PC-9 (cell line): ENCODE results near the gene SCART1. TPM values are rescaled to one million over a fixed set of nuclear protein-coding genes. Genes with fewer than 3 reads are reported as not detected.

Source experiments
- BruUV-seq: library from RNA; stranded (reverse); fragments of 400-500 nt; replicated peaks from 2 replicates; lab custom pipeline; 2021; lab: Mats Ljungman, UMichigan
- CTCF ChIA-PET: fragments of 300-600 bp; sonication (Branson Sonifier 250); formaldehyde crosslinking; loops from one replicate; lab custom pipeline; 2022; ENCODE audit warnings: antibody characterized with exemption; lab: Charles Lee
- POLR2A ChIA-PET: fragments of 300-600 bp; sonication (Branson Sonifier 250); formaldehyde crosslinking; loops from one replicate; lab custom pipeline; 2022; ENCODE audit warnings: antibody characterized with exemption; ENCODE audit not compliant: unreplicated experiment; lab: Charles Lee
- DNase-seq, 2 experiments: peaks; one replicate each; pipeline versions ENCODE4 v3.0.0 to v3.0.0-alpha.2; 2015 to 2022; ENCODE audit warnings: mixed read lengths in 1 of 2
- H2AFZ ChIP-seq: fragments of 200-600 bp; sonication (generic); 2 replicates; pipeline ENCODE4 v1.8.1; 2017; ENCODE audit warnings: antibody characterized with exemption
- H3F3A ChIP-seq: fragments of 200-600 bp; sonication (generic); 2 replicates; pipeline ENCODE4 v1.8.1; 2017; ENCODE audit warnings: antibody characterized with exemption, mild to moderate bottlenecking, low read depth; ENCODE audit not compliant: insufficient read depth
- H3K27ac ChIP-seq: fragments of 200-600 bp; sonication (generic); 2 replicates; pipeline ENCODE4 v1.6.1; 2016; ENCODE audit warnings: mixed run types
- H3K27me3 ChIP-seq: fragments of 200-600 bp; sonication (generic); 2 replicates; pipeline ENCODE4 v1.6.1; 2016; ENCODE audit warnings: low read depth, mixed run types; ENCODE audit not compliant: insufficient read depth
- H3K36me3 ChIP-seq: fragments of 200-600 bp; sonication (generic); 2 replicates; pipeline ENCODE4 v1.6.1; 2016; ENCODE audit warnings: low read depth, mixed run types
- H3K4me1 ChIP-seq: fragments of 200-600 bp; sonication (generic); replicated peaks from 2 replicates; pipeline ENCODE4 v1.6.1; 2016; ENCODE audit warnings: mixed run types; ENCODE audit not compliant: insufficient read depth
- H3K4me2 ChIP-seq: fragments of 200-600 bp; sonication (generic); 2 replicates; pipeline ENCODE4 v1.6.1; 2017; ENCODE audit warnings: mixed run types
- H3K4me3 ChIP-seq: fragments of 200-600 bp; sonication (generic); 2 replicates; pipeline ENCODE4 v1.6.1; 2016; ENCODE audit warnings: mixed run types
- H3K79me2 ChIP-seq: fragments of 200-600 bp; sonication (generic); 2 replicates; pipeline ENCODE4 v1.6.1; 2017; ENCODE audit warnings: low read depth, mixed run types
- H3K9me2 ChIP-seq: fragments of 200-600 bp; sonication (generic); 2 replicates; pipeline ENCODE4 v1.8.1; 2017; ENCODE audit warnings: mild to moderate bottlenecking; ENCODE audit not compliant: insufficient read depth
- H3K9me3 ChIP-seq: fragments of 200-600 bp; sonication (generic); 2 replicates; pipeline ENCODE4 v1.8.1; 2016; ENCODE audit warnings: low read depth; ENCODE audit not compliant: insufficient read depth
- H4K20me1 ChIP-seq: fragments of 200-600 bp; sonication (generic); 2 replicates; pipeline ENCODE4 v1.8.1; 2017; ENCODE audit not compliant: insufficient read depth
- EZH2 ChIP-seq: fragments of 200-600 bp; sonication (generic); IDR thresholded peaks from 2 replicates; pipeline ENCODE4 v1.8.0; 2017; ENCODE audit warnings: antibody characterized with exemption, low read depth
- intact Hi-C: fragments of 100-400 bp; cut with micrococcal nuclease; formaldehyde crosslinking; loops from one replicate; pipeline ENCODE4 v1.10.0; 2022; ENCODE audit not compliant: unreplicated experiment
- total RNA-seq: library from RNA; stranded (reverse); gene quantifications from 2 replicates; pipeline ENCODE4 v1.2.3, GENCODE V29; 2021
- TF ChIP-seq, protein P1 (sequence below): fragments of 200-600 bp; sonication (generic); conservative IDR thresholded peaks from 2 replicates; pipeline ENCODE4 v1.6.1; 2017; ENCODE audit warnings: mixed run types, antibody characterized with exemption, mild to moderate bottlenecking, moderate library complexity

SCART1 gene
- total RNA-seq, 1 experiment from 2014 or later = 1.0 TPM

DNA sequence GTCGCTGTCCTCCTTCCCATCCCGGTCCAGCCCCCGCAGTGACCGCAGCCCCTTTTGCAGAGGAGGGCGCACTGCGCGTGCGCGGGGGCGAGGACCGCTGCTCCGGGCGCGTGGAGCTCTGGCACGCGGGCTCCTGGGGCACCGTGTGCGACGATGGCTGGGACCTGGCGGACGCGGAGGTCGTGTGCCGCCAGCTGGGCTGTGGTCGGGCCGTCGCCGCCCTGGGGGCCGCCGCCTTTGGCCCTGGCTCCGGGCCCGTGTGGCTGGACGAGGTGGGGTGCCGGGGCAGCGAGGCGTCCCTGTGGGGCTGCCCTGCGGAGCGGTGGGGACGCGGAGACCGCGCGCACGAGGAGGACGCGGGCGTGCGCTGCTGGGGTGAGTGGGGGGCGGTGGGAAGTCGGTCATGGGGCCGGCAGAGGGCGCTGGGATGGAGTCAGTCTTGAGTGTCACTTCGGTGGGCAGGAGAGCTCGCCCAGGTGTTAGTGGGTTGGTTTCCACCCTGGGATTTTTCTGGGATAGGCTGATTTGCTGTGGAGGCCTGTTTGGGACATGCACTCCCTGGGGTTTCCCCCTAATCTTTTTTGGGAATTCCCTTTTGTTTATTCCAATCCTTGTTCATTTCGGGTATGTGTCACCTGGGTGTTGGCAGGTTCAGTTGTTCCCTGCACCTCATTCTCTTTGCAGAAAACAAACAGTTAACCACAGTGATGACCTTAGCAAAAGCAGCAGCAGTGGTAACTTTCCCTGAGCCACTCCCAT lies 11.6 kb downstream of the SCART1 start:
- no peaks in the 10 kb centered on the region for H3K27me3 ChIP-seq
- H3K79me2 ChIP-seq = no peaks in the 10 kb centered on the region
- H3K4me1 ChIP-seq = no peaks in the 10 kb centered on the region
- BruUV-seq = no TSS peak
- CTCF ChIA-PET = no interaction called here
- H3K9me3 ChIP-seq = no peaks in the 10 kb centered on the region
- H3K4me3 ChIP-seq = no peak overlapping the region
- no peak for TF ChIP-seq EZH2
- TF ChIP-seq, protein P1, sequence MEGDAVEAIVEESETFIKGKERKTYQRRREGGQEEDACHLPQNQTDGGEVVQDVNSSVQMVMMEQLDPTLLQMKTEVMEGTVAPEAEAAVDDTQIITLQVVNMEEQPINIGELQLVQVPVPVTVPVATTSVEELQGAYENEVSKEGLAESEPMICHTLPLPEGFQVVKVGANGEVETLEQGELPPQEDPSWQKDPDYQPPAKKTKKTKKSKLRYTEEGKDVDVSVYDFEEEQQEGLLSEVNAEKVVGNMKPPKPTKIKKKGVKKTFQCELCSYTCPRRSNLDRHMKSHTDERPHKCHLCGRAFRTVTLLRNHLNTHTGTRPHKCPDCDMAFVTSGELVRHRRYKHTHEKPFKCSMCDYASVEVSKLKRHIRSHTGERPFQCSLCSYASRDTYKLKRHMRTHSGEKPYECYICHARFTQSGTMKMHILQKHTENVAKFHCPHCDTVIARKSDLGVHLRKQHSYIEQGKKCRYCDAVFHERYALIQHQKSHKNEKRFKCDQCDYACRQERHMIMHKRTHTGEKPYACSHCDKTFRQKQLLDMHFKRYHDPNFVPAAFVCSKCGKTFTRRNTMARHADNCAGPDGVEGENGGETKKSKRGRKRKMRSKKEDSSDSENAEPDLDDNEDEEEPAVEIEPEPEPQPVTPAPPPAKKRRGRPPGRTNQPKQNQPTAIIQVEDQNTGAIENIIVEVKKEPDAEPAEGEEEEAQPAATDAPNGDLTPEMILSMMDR = no peak
- DNase-seq = no peak
- H3K9me2 ChIP-seq = no peaks in the 10 kb centered on the region
- no peak overlapping the region for H3K4me2 ChIP-seq
- H3K36me3 ChIP-seq = no peaks in the 10 kb centered on the region
- no peaks in the 10 kb centered on the region for H3F3A ChIP-seq
- POLR2A ChIA-PET = no interaction called here
- H4K20me1 ChIP-seq = no peaks in the 10 kb centered on the region
- intact Hi-C loops = no loop called here
- H2AFZ ChIP-seq = no peak overlapping the region
- H3K27ac ChIP-seq = no peak overlapping the region

GRCh38 chr10:133465950-133466474 lies 12.3 kb downstream of the SCART1 start:
- POLR2A ChIA-PET = no interaction called here
- H3K9me3 ChIP-seq = no peaks in the 10 kb centered on the region

GRCh38 chr10:133466683-133467275 lies 13.0 kb downstream of the SCART1 start:
- Histone ChIP-seq H2AFZ (no peak overlapping the region), H3K9me3 (no peaks in the 10 kb centered on the region), H3K27ac (no peak overlapping the region), H3K4me3 (no peak overlapping the region), H3K4me1 (no peaks in the 10 kb centered on the region), H4K20me1 (no peaks in the 10 kb centered on the region), H3K36me3 (no peaks in the 10 kb centered on the region), H3F3A (no peaks in the 10 kb centered on the region), H3K4me2 (no peak overlapping the region), H3K27me3 (no peaks in the 10 kb centered on the region), H3K79me2 (no peaks in the 10 kb centered on the region), H3K9me2 (no peaks in the 10 kb centered on the region)
- BruUV-seq = no TSS peak
- intact Hi-C loops = no loop called here
- TF ChIP-seq EZH2 = no peak
- TF ChIP-seq, protein P1 = no peak
- no peak for DNase-seq
- CTCF ChIA-PET = no interaction called here
- POLR2A ChIA-PET = no interaction called here

More at GRCh38 chr10:133465950-133466474, 12.3 kb downstream of the SCART1 start:
- no peaks in the 10 kb centered on the region for H3F3A ChIP-seq
- CTCF ChIA-PET = no interaction called here
- no peaks in the 10 kb centered on the region for H3K4me1 ChIP-seq
- no peak overlapping the region for H3K27ac ChIP-seq
- intact Hi-C loops = no loop called here
- no peak overlapping the region for H3K4me2 ChIP-seq
- H3K4me3 ChIP-seq = no peak overlapping the region
- H3K36me3 ChIP-seq = no peaks in the 10 kb centered on the region
- no peak overlapping the region for H2AFZ ChIP-seq
- TF ChIP-seq EZH2 = no peak
- TF ChIP-seq, protein P1 = no peak
- BruUV-seq = no TSS peak
- H3K9me2 ChIP-seq = no peaks in the 10 kb centered on the region
- DNase-seq = no peak
- H4K20me1 ChIP-seq = no peaks in the 10 kb centered on the region
- H3K79me2 ChIP-seq = no peaks in the 10 kb centered on the region
- H3K27me3 ChIP-seq = no peaks in the 10 kb centered on the region
